H1 (cell line): ENCODE data around the gene PRDM1. TPM values are rescaled to one million over a fixed set of nuclear protein-coding genes. Genes with fewer than 3 reads are reported as not detected.

ENCODE experiments used
- CTCF ChIA-PET: fragments of 300-600 bp; sonication (Branson Sonifier 250); formaldehyde crosslinking; loops from one replicate; lab custom pipeline; 2021; ENCODE audit not compliant: partially characterized antibody; lab: Charles Lee
- POLR2A ChIA-PET: fragments of 300-600 bp; sonication (Branson Sonifier 250); formaldehyde crosslinking; loops from one replicate; lab custom pipeline; 2021; ENCODE audit warnings: inconsistent platforms; ENCODE audit not compliant: partially characterized antibody; lab: Charles Lee
- DNase-seq, 2 experiments: peaks; one replicate each; pipeline versions ENCODE4 v3.0.0 to v3.0.0-alpha.2; 2010 to 2022; ENCODE audit warnings: low spot score in 2 of 2, low read depth in 1 of 2, mixed read lengths in 1 of 2
- FAIRE-seq: peaks from 2 replicates; lab custom pipeline; 2011; peaks lifted over from hg19 to GRCh38; lab: Jason Lieb, UNC
- H2AFZ ChIP-seq: 2 replicates; pipeline ENCODE4 v1.8.1; 2012; ENCODE audit warnings: low read length, inconsistent platforms
- H2AK5ac ChIP-seq: 2 replicates; pipeline ENCODE4 v1.6.1; 2013; ENCODE audit warnings: low read depth, low read length
- H2BK120ac ChIP-seq: replicated peaks from 2 replicates; pipeline ENCODE3; 2013; ENCODE audit warnings: low read depth, low read length, inconsistent platforms
- H2BK12ac ChIP-seq: 2 replicates; pipeline ENCODE4 v1.6.1; 2013; ENCODE audit warnings: low read depth, low read length
- H2BK15ac ChIP-seq: 2 replicates; pipeline ENCODE4 v1.6.1; 2013; ENCODE audit warnings: low read length
- H2BK20ac ChIP-seq: 2 replicates; pipeline ENCODE4 v1.6.1; 2013; ENCODE audit warnings: low read length
- H2BK5ac ChIP-seq: 2 replicates; pipeline ENCODE4 v1.6.1; 2013; ENCODE audit warnings: low read depth, low read length
- H3K14ac ChIP-seq: 2 replicates; pipeline ENCODE4 v1.6.1; 2013; ENCODE audit warnings: inconsistent platforms; ENCODE audit not compliant: insufficient read length
- H3K18ac ChIP-seq: 2 replicates; pipeline ENCODE4 v1.6.1; 2013; ENCODE audit warnings: low read length; ENCODE audit errors: extremely low read depth
- H3K23ac ChIP-seq: 2 replicates; pipeline ENCODE4 v1.6.1; 2013; ENCODE audit warnings: inconsistent platforms; ENCODE audit not compliant: insufficient read length
- H3K23me2 ChIP-seq: 2 replicates; pipeline ENCODE4 v1.6.1; 2013; ENCODE audit warnings: low read depth, low read length
- H3K27ac ChIP-seq: 2 replicates; pipeline ENCODE4 v1.6.1; 2011; ENCODE audit warnings: low read depth, low read length, inconsistent platforms
- H3K27me3 ChIP-seq, 4 experiments: replicated peaks in 1 of 4; 1 replicate in 1 of 4; 2 replicates in 3 of 4; pipeline versions ENCODE4 v1.6.1 to v1.8.1; 2011 to 2013; ENCODE audit warnings: low read length in 3 of 4, mild to moderate bottlenecking in 3 of 4, inconsistent platforms in 2 of 4, mixed read lengths in 2 of 4, moderate library complexity in 1 of 4; ENCODE audit not compliant: control insufficient read depth in 3 of 4, insufficient read depth in 3 of 4; ENCODE audit errors: extremely low read depth in 1 of 4
- H3K36me3 ChIP-seq, 4 experiments: 2 replicates each; pipeline versions ENCODE4 v1.6.1 to v1.8.1; 2011 to 2013; ENCODE audit warnings: mild to moderate bottlenecking in 4 of 4, low read length in 3 of 4, moderate library complexity in 2 of 4, control low read depth in 1 of 4, inconsistent platforms in 1 of 4; ENCODE audit not compliant: insufficient read depth in 4 of 4, control insufficient read depth in 2 of 4
- H3K4ac ChIP-seq: replicated peaks from 2 replicates; pipeline ENCODE3; 2013; ENCODE audit warnings: low read length, low read depth, mixed read lengths, inconsistent platforms; ENCODE audit not compliant: insufficient read length
- H3K4me1 ChIP-seq, 4 experiments: replicated peaks in 1 of 4; 1 replicate in 1 of 4; 2 replicates in 3 of 4; pipeline versions ENCODE4 v1.6.1 to v1.8.1; 2011 to 2013; ENCODE audit warnings: low read length in 3 of 4, inconsistent platforms in 2 of 4, mixed read lengths in 1 of 4; ENCODE audit not compliant: insufficient read depth in 4 of 4, control insufficient read depth in 3 of 4
- H3K4me2 ChIP-seq, 2 experiments: 2 replicates each; pipeline versions ENCODE4 v1.6.1 to v1.8.1; 2011 to 2013; ENCODE audit warnings: low read depth in 2 of 2, low read length in 2 of 2, control low read depth in 1 of 2, inconsistent platforms in 1 of 2, mild to moderate bottlenecking in 1 of 2; ENCODE audit not compliant: insufficient read depth in 1 of 2
- H3K4me3 ChIP-seq, 4 experiments: fragments of 200-600, 300-600 bp in 1 of 4; sonication (generic), shearing (Covaris generic), sonication (Bioruptor Twin) in 1 of 4; 2 replicates each; pipeline versions ENCODE4 v1.5.1 to v1.8.1; 2011 to 2016; ENCODE audit warnings: low read length in 4 of 4, low read depth in 3 of 4, control low read depth in 2 of 4, inconsistent platforms in 2 of 4, mild to moderate bottlenecking in 2 of 4, mixed read lengths in 1 of 4, moderate library complexity in 1 of 4; ENCODE audit not compliant: insufficient read depth in 2 of 4; ENCODE audit errors: extremely low read depth in 1 of 4
- H3K56ac ChIP-seq: replicated peaks from 2 replicates; pipeline ENCODE3; 2013; ENCODE audit warnings: low read depth, mild to moderate bottlenecking, mixed read lengths, low read length, inconsistent platforms; ENCODE audit not compliant: insufficient read length
- H3K79me1 ChIP-seq: 2 replicates; pipeline ENCODE4 v1.6.1; 2013; ENCODE audit warnings: low read depth, low read length, control low read depth
- H3K79me2 ChIP-seq, 2 experiments: 2 replicates each; pipeline versions ENCODE4 v1.6.1 to v1.8.1; 2012 to 2013; ENCODE audit warnings: low read length in 2 of 2, mild to moderate bottlenecking in 2 of 2, inconsistent platforms in 1 of 2; ENCODE audit not compliant: insufficient read depth in 2 of 2, control insufficient read depth in 1 of 2
- H3K9ac ChIP-seq, 4 experiments: replicated peaks in 1 of 4; 1 replicate in 1 of 4; 2 replicates in 3 of 4; pipeline versions ENCODE4 v1.6.1 to v1.8.1; 2011 to 2013; ENCODE audit warnings: low read depth in 3 of 4, low read length in 3 of 4, control low read depth in 2 of 4, mild to moderate bottlenecking in 2 of 4, moderate library complexity in 2 of 4, inconsistent platforms in 1 of 4; ENCODE audit errors: extremely low read depth in 1 of 4
- H3K9me3 ChIP-seq, 2 experiments: 2 replicates each; pipeline versions ENCODE4 v1.6.1 to v1.8.1; 2012 to 2013; ENCODE audit warnings: mild to moderate bottlenecking in 2 of 2, moderate library complexity in 2 of 2, control low read depth in 1 of 2, inconsistent platforms in 1 of 2, low read depth in 1 of 2, low read length in 1 of 2, mixed read lengths in 1 of 2; ENCODE audit not compliant: insufficient read depth in 2 of 2
- H4K20me1 ChIP-seq, 2 experiments: replicated peaks in 1 of 2; 2 replicates each; pipeline versions ENCODE3 to v1.8.1; 2011 to 2013; ENCODE audit warnings: inconsistent platforms in 2 of 2, low read length in 2 of 2, mild to moderate bottlenecking in 1 of 2; ENCODE audit not compliant: insufficient read depth in 2 of 2, control insufficient read depth in 1 of 2
- H4K5ac ChIP-seq: 2 replicates; pipeline ENCODE4 v1.6.1; 2013; ENCODE audit warnings: low read length, low read depth, mixed read lengths, inconsistent platforms; ENCODE audit not compliant: insufficient read length
- H4K8ac ChIP-seq: 2 replicates; pipeline ENCODE4 v1.8.0; 2013; ENCODE audit warnings: mild to moderate bottlenecking, moderate library complexity, low read length, inconsistent platforms; ENCODE audit not compliant: insufficient read depth; ENCODE audit errors: extremely low read depth
- H4K91ac ChIP-seq: replicated peaks from 2 replicates; pipeline ENCODE3; 2013; ENCODE audit warnings: low read length, mixed read lengths, inconsistent platforms; ENCODE audit not compliant: insufficient read length
- BACH1 ChIP-seq: IDR thresholded peaks from 2 replicates; pipeline ENCODE4 v1.6.1; 2012; ENCODE audit warnings: low read length, improper control_type of control experiment
- BRCA1 ChIP-seq: IDR thresholded peaks from 2 replicates; pipeline ENCODE4 v1.6.1; 2012; ENCODE audit warnings: low read depth, low read length, improper control_type of control experiment
- CEBPB ChIP-seq: IDR thresholded peaks from 2 replicates; pipeline ENCODE4 v1.6.1; 2012; ENCODE audit warnings: low read depth, low read length
- E2F6 ChIP-seq: IDR thresholded peaks from 2 replicates; pipeline ENCODE4 v1.6.1; 2012; ENCODE audit warnings: inconsistent platforms
- EGR1 ChIP-seq: IDR thresholded peaks from 2 replicates; pipeline ENCODE4 v1.6.1; 2011; ENCODE audit warnings: low read depth, low read length, borderline replicate concordance
- HDAC6 ChIP-seq: IDR thresholded peaks from one replicate; pipeline ENCODE4 v1.7.1; 2012; ENCODE audit warnings: low read depth, mild to moderate bottlenecking, inconsistent platforms, low read length, moderate library complexity
- KDM5A ChIP-seq: fragments of 200-600 bp; IDR thresholded peaks from 2 replicates; pipeline ENCODE4 v1.7.1; 2012; ENCODE audit warnings: mild to moderate bottlenecking, low read length, inconsistent platforms, mixed read lengths
- RAD21 ChIP-seq, 2 experiments: IDR thresholded peaks in 1 of 2; conservative IDR thresholded peaks in 1 of 2; 2 replicates each; pipeline ENCODE4 v1.6.1; 2011; ENCODE audit warnings: low read depth in 2 of 2, low read length in 2 of 2, improper control_type of control experiment in 1 of 2, inconsistent platforms in 1 of 2, mild to moderate bottlenecking in 1 of 2, moderate library complexity in 1 of 2
- TAF7 ChIP-seq: optimal IDR thresholded peaks from 2 replicates; pipeline ENCODE3; 2011; ENCODE audit warnings: low read depth, mild to moderate bottlenecking, inconsistent platforms, low read length, moderate library complexity, borderline replicate concordance
- WGBS, 2 experiments: shearing (Covaris generic) in 1 of 2; methylation state at CpG; one replicate each; pipeline versions ENCODE4 v1.1.6 to v1.1.7; 2013 to 2015; ENCODE audit warnings: low lambda C conversion rate in 2 of 2, mixed read lengths in 2 of 2, inconsistent platforms in 1 of 2, low coverage in 1 of 2, missing lambda C conversion rate in 1 of 2; ENCODE audit not compliant: insufficient replicate concordance in 2 of 2, insufficient coverage in 1 of 2, insufficient read length in 1 of 2; ENCODE audit errors: extremely low coverage in 1 of 2, missing lambda C conversion rate in 1 of 2; 5-methylcytosine and 5-hydroxymethylcytosine counted together
- polyA plus RNA-seq, 7 experiments: library from polyadenylated mRNA; depleted of rRNA in 3 of 7; stranded (reverse) in 5 of 7; unstranded in 2 of 7; fragments of >200 nt in 5 of 7; fragments of 200-250 nt in 2 of 7; gene quantifications; 1 replicate in 5 of 7; 2 replicates in 1 of 7; 4 replicates in 1 of 7; pipeline versions ENCODE4 v1.2.1 to v1.2.3, GENCODE V29; 2011 to 2013; ENCODE audit warnings: missing spikeins in 2 of 7, mixed read lengths in 2 of 7
- total RNA-seq: library from RNA; stranded (reverse); fragmentation: NEBNext Ultra II Directional; extraction: Animal tissue kit (Norgen Biotek cat#: 25700); gene quantifications from 2 replicates; pipeline ENCODE4 v1.2.1, GENCODE V29; 2021

The PRDM1 gene
- total and polyA plus RNA-seq, 2 of the 8 experiments (the other 6 are each of a cell fraction or from before 2014, with no cell fraction given): 0.21 to 0.74 TPM

GRCh38 chr6:106113256-106113959, 27.3 kb downstream of the PRDM1 start:
- Histone ChIP-seq H2BK12ac (no peak overlapping the region), H3K27me3 (no peaks in the 10 kb centered on the region), H3K56ac (no peak overlapping the region), H3K4ac (no peak overlapping the region), H4K20me1 (no peaks in the 10 kb centered on the region), H3K18ac (no peak overlapping the region), H2AK5ac (no peak overlapping the region), H3K9me3 (no peaks in the 10 kb centered on the region), H4K8ac (no peak overlapping the region), H3K9ac (no peak overlapping the region), H3K79me2 (no peaks in the 10 kb centered on the region), H3K4me2 (no peak overlapping the region), H4K91ac (no peak overlapping the region), H3K36me3 (no peaks in the 10 kb centered on the region), H3K27ac (no peak overlapping the region), H3K23me2 (no peaks in the 10 kb centered on the region; the same call in 1 of the 2 replicates), H2BK5ac (no peak overlapping the region), H2BK120ac (no peak overlapping the region), H3K79me1 (no peaks in the 10 kb centered on the region), H2BK20ac (no peak overlapping the region), H3K14ac (no peak overlapping the region), H3K4me3 (no peak overlapping the region), H3K23ac (no peak overlapping the region), H3K4me1 (no peaks in the 10 kb centered on the region), H2BK15ac (no peak overlapping the region), H4K5ac (no peak overlapping the region), H2AFZ (0 out of 2 replicates have a peak overlapping the region, but pooled peaks have one; percentile 23)
- WGBS, 2 experiments: 84% methylated on average over 10 of the region's 10 CpGs; no CpG with 5 or more reads in 1 of the 2 experiments
- DNase-seq (no peak), FAIRE-seq (no peak)
- ChIA-PET POLR2A (no interaction called here), CTCF (interaction anchor here (0.6 to 2.1 kb wide), 2 partner anchors 90 to 109 kb away, joined by 3 to 4 read pairs; no protein-coding TSS in a partner anchor)
- TF ChIP-seq HDAC6: no peak
- TF ChIP-seq BACH1: no peak
- TF ChIP-seq RAD21 (IDR thresholded peaks at IDR 0.05 in 1 of 2, conservative IDR thresholded peaks at IDR 0.05 in 1 of 2; ENCODE audit: low read depth in 2 of 2, low read length in 2 of 2): no peak
- TF ChIP-seq CEBPB: no peak
- no peak for TF ChIP-seq EGR1
- no peak for TF ChIP-seq BRCA1
- TF ChIP-seq TAF7: no peak
- no peak for TF ChIP-seq KDM5A
- no peak for TF ChIP-seq E2F6
